Amygdala (tissue), 56 donors: ENCODE results near the gene BRD8.
"Not testable (repeated sequence)": the region's sequence is repeated elsewhere in the genome, so short reads cannot be mapped to it uniquely, and the experiment has no call there.

Source experiments
- DNase-seq, 56 donors: peaks; one replicate each; lab custom pipeline; 2025; lab: John Stamatoyannopoulos, UW

BRD8 gene

GRCh38 chr5:138169124-138169523 is 9.3 kb downstream of the BRD8 start:
- no peak for DNase-seq

DNA sequence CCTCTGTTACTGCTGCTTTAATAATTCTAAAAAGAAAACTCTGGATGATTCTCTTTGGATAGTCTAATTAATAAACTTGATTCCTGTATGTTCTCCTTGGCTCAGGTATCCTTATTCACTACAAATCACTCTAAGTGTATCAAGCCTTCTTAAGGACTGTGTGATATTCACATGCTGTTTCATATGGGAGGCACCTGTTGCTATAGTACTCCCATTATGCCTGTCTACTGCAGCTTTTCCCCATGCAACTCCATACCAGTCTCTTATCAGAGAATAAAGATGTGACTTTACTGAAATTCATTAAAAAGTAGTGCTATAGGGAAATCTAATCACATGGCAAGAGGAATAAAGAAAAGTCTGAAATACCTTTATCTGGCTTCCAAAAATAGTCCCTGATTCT is 14.7 kb downstream of the BRD8 start:
- no peak for DNase-seq

GRCh38 chr5:138160706-138161105 is 17.7 kb downstream of the BRD8 start:
- DNase-seq, result no peak

DNA sequence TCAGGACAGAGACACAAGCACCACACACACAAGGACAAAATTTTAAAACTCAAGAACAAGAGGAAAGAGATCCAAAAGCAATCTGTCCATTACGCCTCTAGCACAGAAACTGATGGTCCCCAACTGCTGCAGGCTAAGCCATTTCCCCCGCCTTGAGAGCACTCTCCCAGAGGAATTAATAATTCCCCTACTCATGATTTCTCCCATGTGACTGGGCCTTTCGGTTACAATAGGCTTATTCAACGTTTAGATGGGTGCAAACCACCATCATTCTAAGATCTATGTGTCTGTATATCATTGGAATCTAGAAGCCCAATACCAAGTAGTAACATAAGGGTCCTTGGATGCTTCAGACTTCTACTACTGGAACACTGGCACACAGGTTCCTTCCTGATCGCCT is 18.8 kb downstream of the BRD8 start:
- peak in 3 of 56 donors; percentile 2 to 7 (median 2) for DNase-seq

GRCh38 chr5:138157626-138158025 is 20.8 kb downstream of the BRD8 start:
- no peak for DNase-seq

GRCh38 chr5:138155977-138156376 is 22.5 kb downstream of the BRD8 start:
- not testable (repeated sequence) for DNase-seq

- no peak for DNase-seq
Observed at GRCh38 chr5:138149530-138149929, 28.9 kb downstream of the BRD8 start.

DNA sequence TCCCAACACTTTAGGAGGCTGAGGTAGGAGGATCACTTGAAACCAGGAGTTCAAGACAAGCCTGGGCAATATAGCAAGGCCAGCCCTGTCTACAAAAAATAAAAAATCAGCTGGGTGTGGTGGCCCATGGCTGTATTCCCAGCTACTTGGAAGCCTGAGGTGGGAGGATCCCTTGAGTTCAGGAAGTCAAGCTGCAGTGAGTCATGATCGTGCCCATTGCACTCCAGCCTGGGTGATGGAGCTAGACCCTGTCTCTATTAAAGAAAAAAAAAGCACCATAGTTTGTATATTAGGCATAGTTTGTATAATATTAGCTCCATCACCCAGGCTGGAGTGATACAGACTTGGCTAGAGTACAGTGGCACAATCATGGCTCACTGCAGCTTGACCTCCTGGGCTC is 29.6 kb downstream of the BRD8 start:
- DNase-seq, result no peak

DNA sequence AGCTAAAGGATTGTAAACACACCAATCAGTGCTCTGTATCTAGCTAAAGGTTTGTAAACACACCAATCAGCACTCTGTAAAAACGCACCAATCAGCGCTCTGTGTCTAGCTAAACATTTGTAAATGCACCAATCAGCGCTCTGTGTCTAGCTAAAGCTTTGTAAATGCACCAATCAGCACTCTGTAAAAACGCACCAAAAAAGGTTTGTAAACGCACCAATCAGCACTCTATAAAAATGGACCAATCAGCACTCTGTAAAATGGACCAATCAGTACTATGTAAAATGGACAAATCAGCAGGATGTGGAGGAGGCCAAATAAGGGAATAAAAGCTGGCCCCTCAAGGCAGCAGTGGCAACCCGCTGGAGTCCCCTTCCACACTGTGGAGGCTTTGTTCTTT is 34.9 kb downstream of the BRD8 start:
- DNase-seq, result not testable (repeated sequence)

DNA sequence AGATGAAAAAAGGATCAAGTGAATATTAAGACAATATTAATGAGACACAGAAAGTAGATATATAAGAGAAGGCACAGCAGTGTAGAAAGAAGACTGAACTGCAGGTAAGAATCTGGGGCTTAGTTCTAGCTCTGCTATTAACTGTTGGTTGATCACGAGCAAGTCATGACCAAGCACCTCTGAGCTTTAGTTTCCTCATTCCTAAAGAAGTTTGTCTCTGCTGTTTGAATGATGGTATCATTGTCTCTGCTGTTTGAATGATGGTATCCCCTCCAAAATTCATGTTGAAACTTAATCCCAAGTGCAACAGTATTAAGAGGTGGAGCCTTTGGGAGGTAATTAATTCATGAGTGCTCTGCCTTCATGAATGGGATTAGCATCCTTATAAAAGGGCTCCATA is 36.7 kb downstream of the BRD8 start:
- no peak for DNase-seq

- no peak for DNase-seq
Observed at GRCh38 chr5:138140268-138140667, 38.2 kb downstream of the BRD8 start.

DNA sequence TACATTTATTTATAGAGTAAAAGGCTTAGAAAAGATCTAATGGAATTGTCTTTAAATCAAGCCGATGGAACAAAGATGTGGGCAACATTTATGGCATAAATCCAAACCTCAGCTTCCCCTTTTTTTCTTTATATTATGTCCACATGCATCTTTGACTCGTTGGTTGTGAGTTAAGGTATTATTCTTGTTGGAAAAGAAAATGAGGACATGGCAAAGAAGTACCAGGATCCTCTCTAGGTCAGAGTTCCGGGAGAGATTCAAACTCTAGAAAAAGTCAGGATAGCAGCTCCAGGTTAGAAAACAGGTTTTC is 38.7 kb downstream of the BRD8 start:
- DNase-seq, result no peak

DNA sequence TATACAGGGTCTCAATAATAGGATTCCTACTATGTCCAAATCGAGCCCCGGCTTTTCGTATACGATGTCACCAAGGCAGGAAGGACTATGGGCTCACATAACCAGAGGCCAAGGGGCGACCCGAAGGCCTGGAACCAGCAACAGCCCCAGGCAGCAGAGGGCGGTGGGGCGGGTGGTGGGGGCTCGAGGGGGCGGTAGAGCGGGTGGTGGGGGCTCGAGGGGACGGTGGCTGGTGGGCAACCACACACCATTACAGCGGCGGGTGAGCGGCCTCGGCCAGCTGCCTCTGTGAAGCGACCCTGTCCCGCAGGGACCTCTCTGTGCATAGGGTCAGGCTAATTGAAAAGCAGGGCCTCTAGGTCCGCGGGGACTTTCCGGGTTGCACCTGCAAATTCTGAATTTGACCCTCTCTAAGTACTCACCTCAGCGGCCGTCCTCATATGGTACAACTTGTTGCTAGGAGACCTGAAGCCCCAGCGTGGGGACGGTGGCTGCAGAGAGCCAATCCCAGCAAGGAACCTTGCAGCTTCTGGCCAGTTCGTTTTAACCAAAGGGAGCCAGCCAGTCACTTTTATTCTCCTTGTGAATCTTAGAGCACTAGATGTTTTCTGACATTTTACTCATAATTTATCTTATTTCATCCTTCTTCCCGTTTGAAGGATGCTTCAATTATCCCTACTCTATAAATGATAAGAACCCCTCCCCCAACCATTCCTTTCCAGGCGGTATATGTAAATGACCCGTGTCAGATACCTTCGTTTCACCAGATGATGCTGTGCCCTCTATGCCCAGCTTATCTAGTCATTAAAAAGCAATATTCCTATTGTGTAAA is 39.3 kb downstream of the BRD8 start, which contains the start of gene NME5:
Gene NME5, minus strand, starts transcription at position 480 of the 832 bp plus-strand sequence. CDS start 648 bp downstream, outside the sequence.
- DNase-seq, result peak in 54 of 56 donors; percentile 8 to 82 (median 50)

DNA sequence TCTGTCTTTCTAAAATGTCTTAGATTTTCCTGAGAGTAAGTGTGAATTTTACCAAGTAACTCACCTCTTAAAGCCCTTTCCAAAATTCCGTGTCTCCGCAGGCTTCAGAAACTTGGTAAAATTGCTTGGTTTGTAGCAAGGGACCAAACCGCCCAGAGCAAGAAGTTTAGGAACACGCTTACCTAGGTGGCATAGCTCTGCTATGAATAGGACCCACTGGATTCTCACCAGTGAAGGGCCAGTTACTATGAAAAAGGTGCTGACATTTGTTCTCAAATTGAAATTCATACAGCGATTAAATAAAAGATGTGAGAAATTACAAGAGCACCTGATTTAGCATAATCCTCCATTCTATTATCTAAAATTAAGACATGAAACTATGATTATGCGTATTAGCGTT is 45.9 kb downstream of the BRD8 start:
- no peak for DNase-seq

DNA sequence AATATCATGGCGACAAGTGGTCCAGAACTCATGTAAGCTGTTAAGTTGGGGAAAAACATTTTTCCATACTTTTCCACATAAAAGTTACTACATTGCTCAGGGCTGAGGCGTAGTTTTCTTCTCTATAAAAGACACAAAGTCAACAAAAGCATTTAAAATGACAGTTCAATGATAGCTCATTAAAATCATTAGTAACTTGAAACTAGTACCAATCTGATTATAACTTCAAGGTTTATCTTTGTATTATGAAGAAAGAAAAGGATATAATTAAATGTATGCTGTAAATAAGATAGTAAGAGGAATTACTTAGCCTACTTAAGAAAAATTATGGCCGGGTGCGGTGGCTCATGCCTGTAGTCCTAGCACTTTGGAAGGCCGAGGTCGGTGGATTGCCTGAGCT is 49.1 kb downstream of the BRD8 start:
- DNase-seq, result no peak

DNA sequence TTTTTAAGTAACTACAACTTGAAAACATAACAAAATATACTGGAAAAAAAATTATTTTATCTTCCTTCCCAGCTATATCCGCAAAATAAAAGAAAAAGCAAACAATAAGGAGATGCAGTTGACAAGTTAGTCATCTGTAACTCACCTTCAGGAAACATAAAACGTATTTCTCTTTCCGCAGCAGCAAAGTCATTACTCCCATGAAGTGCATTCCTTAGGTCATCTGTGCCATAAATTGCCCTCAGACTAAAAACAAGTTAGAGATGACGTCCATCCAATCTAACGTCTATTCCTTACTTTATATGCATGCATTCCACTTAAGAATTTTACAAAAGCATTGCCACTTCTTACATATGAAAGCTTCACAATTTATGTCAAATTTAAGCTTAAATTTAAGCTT is 50.1 kb downstream of the BRD8 start:
- DNase-seq, result no peak

DNA sequence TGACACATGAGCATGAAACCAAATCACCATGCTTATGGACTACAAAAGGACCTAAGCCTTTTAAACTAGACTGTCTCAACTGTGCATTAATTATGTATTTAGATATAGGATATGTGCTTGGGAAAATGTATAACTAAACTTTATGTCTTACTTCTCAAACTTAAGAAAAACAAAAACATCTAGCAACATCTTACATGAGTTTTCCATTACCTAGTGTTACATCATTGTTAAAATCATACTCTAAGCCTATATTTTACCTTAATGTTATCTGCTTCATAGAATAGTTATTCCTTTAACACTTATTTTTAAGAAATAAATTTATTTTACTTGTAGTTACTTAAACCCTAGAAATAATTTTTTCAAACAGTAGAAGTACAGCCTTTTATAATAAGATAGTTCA is 63.2 kb downstream of the BRD8 start:
- DNase-seq, result no peak

DNA sequence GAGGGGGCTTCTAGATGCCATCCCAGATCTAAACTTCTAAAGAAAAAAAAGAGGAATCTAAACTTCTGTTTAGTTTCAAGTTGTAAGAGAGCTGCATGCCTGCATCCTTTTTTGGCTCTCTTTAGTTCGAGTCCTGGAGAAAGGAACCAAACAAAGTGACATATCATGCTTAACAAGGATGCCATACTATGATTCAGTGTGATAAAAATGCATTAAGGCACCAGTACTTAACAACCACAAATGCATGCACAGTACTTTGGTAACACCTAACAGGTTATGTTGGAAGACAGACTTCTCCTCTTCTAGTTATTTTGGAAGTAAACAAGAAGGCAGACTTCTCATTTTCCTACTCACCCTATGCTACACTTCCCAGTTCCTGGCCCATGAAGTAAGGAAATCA is 66.5 kb downstream of the BRD8 start:
- DNase-seq, result no peak

GRCh38 chr5:138111181-138111580 is 67.2 kb downstream of the BRD8 start:
- DNase-seq, result no peak

DNA sequence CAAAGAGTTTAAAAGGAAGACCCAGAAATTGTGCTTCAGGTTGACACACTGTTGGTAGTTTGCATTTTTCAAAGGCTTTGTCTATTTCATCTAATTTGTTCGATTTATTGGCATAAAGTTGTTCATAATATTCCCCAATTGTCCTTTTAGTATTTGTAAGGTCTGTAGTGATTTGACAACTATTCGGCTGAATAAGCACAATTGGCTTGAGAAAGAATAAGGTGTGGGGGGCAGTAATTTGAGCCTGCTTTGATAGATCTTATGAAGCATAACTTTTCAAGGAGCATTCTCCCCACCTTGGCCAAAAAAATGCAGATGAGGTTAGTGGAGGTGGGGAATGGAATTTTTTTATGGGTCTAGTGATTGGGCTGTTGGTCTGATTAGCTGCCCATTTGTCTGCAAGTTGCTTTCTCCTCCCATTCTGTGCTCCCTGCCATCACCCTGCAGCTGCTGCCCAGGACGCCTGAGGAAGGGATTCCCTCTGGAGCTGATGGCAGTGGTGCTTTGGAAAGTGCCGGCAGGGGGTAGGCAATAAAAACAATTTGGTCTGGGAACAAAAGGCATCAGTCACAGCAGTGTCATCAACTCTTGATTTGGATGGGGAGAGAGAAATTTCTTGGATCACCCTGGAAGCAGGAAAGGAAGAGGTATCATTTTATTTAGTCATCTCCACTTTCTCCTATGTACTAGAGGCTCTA is 68.0 kb downstream of the BRD8 start:
- no peak for DNase-seq

GRCh38 chr5:138109463-138110265 is 68.8 kb downstream of the BRD8 start:
- DNase-seq, result no peak
